WERI-Rb-1 (cell line): ENCODE data around the gene KRT36.

Experiments used
- DNase-seq: peaks from one replicate; pipeline ENCODE4 v3.0.0-alpha.2; 2020
- H3K27ac ChIP-seq: fragments of 250-450 bp; sonication (Bioruptor Pico); 2 replicates; pipeline ENCODE4 v1.5.1; 2020; ENCODE audit warnings: mild to moderate bottlenecking, moderate library complexity
- H3K27me3 ChIP-seq: fragments of 250-450 bp; sonication (Bioruptor Pico); 2 replicates; pipeline ENCODE4 v1.5.1; 2021; ENCODE audit warnings: mild to moderate bottlenecking, low read depth, moderate library complexity; ENCODE audit not compliant: insufficient read depth, severe bottlenecking
- H3K36me3 ChIP-seq: fragments of 250-450 bp; sonication (Bioruptor Pico); 2 replicates; pipeline ENCODE4 v1.5.1; 2020; ENCODE audit warnings: mild to moderate bottlenecking, moderate library complexity
- H3K4me3 ChIP-seq: 2 replicates; pipeline ENCODE4 v1.5.1; 2011; ENCODE audit warnings: low read depth, mild to moderate bottlenecking, control low read depth, low read length
- H3K9me3 ChIP-seq: fragments of 250-450 bp; sonication (Bioruptor Pico); 2 replicates; pipeline ENCODE4 v1.5.1; 2021; ENCODE audit warnings: mild to moderate bottlenecking, moderate library complexity; ENCODE audit not compliant: severe bottlenecking
- CTCF ChIP-seq: IDR thresholded peaks from 2 replicates; pipeline ENCODE4 v1.5.1; 2011; ENCODE audit warnings: low read depth, mild to moderate bottlenecking, control low read depth, inconsistent platforms, low read length

The KRT36 gene

GRCh38 chr17:41478237-41478636 lies 11.5 kb downstream of the KRT36 start:
- TF ChIP-seq CTCF = no peak
- H3K4me3 ChIP-seq = no peak overlapping the region
- H3K27ac ChIP-seq = no peak overlapping the region
- H3K27me3 ChIP-seq = peaks cover 95% of the 10 kb centered on the region
- H3K36me3 ChIP-seq = no peaks in the 10 kb centered on the region
- peaks cover under 1% of the 10 kb centered on the region for H3K9me3 ChIP-seq
- DNase-seq = no peak

DNA sequence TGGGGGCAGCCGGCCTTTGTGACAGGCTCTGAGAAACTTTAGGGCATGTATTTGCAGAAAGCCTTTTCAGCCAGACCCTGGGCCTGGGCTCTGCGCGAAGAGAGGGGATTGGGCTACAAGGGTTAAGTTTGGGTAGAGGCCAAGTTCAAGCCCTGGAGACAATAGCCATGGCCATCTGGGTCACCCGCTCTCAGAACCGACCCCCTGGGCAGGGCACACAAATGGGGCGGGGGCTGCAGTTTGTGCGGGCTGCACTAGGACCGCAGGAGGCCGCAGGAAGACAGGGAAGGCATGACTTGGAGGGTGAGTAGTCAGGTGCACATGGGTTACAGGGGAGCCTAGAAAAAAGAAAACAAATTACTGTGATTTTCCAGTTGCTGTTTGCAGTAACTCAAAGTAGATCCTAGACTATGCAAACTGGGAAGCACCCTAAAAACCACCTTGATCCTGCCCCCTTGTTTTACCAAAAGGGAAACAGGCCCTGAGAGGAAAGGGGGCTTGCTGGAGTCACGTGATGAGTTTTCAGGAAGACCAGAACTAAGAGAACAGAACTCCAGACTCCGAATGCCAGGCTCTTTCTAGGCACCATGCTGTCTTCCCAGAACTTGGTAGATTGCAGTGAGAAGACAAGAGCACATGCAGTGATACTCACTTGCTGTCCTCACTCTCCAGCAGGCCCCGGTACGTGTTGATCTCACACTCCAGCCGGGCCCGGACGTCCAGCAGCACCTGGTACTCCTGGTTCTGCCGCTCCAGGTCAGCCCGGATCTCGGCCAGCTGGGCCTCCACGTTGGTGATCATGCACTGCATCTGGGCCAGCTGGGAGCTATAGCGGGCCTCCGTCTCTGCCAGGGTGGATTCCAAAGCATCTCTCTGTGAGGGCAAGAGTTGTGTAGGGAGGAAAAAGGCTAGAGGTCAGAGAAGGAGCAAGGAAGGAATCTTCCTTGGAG lies 12.6 kb downstream of the KRT36 start:
- TF ChIP-seq CTCF = no peak

DNA sequence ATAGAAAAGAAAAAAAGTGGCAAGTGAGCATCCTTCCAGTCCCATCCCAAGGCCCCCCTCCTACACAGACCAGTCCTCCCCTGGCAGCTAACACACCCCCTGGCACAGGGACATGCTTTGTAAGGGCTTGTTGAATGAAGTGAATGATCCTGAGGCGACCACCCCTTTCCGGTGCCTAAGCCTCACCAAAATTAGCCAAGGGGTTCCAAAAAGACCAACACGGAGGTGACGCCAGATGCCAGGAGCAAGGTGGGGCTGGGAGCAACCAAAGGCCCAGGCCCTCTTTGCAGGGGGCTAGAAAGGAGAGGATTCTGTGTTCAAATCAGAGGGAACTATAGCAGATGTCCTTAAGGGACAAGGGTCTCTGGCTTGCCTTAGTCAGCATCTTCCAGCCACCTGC lies 14.3 kb downstream of the KRT36 start:
- no peak overlapping the region for H3K27ac ChIP-seq
- H3K9me3 ChIP-seq = peaks cover 16% of the 10 kb centered on the region
- H3K36me3 ChIP-seq = no peaks in the 10 kb centered on the region
- no peak for DNase-seq
- TF ChIP-seq CTCF = no peak
- H3K27me3 ChIP-seq = peaks cover 100% of the 10 kb centered on the region
- no peak overlapping the region for H3K4me3 ChIP-seq

More for the DNA sequence above, 12.6 kb downstream of the KRT36 start:
- DNase-seq = no peak
- Histone ChIP-seq H3K4me3 (no peak overlapping the region), H3K27ac (no peak overlapping the region), H3K9me3 (peaks cover 4% of the 10 kb centered on the region), H3K36me3 (no peaks in the 10 kb centered on the region), H3K27me3 (peaks cover 97% of the 10 kb centered on the region)

GRCh38 chr17:41474863-41475262 lies 14.8 kb downstream of the KRT36 start:
- Histone ChIP-seq H3K9me3 (peaks cover 16% of the 10 kb centered on the region), H3K27me3 (peaks cover 97% of the 10 kb centered on the region), H3K36me3 (no peaks in the 10 kb centered on the region), H3K4me3 (no peak overlapping the region), H3K27ac (no peak overlapping the region)
- no peak for DNase-seq
- no peak for TF ChIP-seq CTCF

DNA sequence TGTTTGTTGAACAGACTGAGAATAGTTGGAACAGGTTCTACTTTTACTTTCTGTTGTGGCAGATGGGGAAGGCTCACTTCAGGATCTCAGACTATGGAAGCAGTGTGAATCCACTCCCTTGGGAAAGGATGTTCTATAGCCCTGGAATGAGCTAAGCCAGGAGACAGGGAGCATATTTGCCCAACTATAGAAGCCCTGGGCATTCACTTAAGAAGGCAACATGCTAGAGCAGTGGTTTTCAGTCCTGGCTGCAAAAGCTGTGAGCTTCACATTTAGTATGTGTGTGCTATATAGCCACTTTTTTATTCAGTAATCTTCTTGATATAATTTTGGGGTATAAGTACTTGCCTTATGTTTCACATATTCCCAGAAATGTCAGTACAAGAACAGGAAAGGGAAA lies 21.4 kb downstream of the KRT36 start:
- peaks cover 36% of the 10 kb centered on the region for H3K9me3 ChIP-seq
- H3K36me3 ChIP-seq = no peaks in the 10 kb centered on the region
- TF ChIP-seq CTCF = no peak
- no peak for DNase-seq
- H3K27ac ChIP-seq = no peak overlapping the region
- H3K4me3 ChIP-seq = no peak overlapping the region
- H3K27me3 ChIP-seq = peaks cover 95% of the 10 kb centered on the region
